NOMO-1 treated with DMSO at 0.1 percent for 48 hours (cell line): ENCODE data around the gene PIK3R3.
A peak's percentile ranks its signal among the peaks of the same experiment; 100 is the strongest.

ENCODE experiments used
- DNase-seq: peaks from one replicate; lab custom pipeline; 2025; ENCODE audit not compliant: unreplicated experiment; lab: John Stamatoyannopoulos, UW

Gene PIK3R3

DNA sequence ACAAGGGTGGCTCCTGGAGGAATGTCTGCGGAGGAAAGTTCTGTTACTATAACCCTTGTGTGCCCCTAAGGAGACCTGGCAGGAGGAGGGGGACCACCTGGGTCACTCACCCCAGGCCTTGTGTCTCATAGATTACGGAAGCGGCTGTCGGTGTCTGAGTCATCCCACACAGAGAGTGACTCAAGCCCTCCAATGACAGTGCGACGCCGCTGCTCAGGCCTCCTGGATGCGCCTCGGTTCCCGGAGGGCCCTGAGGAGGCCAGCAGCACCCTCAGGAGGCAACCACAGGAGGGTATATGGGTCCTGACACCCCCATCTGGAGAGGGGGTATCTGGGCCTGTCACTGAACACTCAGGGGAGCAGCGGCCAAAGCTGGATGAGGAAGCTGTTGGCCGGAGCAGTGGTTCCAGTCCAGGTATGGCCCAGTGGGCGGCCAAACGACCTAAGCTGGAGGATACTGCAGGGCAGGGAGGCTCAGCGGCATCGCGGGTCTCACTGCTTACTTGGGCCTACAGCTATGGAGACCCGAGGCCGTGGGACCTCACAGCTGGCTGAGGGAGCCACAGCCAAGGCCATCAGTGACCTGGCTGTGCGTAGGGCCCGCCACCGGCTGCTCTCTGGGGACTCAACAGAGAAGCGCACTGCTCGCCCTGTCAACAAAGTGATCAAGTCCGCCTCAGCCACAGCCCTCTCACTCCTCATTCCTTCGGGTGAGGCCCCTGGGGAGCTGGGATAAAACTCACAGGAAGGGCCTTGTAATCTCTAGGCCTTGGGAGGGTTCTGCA is 101.4 kb downstream of the PIK3R3 start:
- DNase-seq = no peak

- DNase-seq = no peak
Observed at GRCh38 chr1:46030074-46030870, 102.2 kb downstream of the PIK3R3 start.

- no peak for DNase-seq
Observed at GRCh38 chr1:46027788-46028573, 104.4 kb downstream of the PIK3R3 start.

DNA sequence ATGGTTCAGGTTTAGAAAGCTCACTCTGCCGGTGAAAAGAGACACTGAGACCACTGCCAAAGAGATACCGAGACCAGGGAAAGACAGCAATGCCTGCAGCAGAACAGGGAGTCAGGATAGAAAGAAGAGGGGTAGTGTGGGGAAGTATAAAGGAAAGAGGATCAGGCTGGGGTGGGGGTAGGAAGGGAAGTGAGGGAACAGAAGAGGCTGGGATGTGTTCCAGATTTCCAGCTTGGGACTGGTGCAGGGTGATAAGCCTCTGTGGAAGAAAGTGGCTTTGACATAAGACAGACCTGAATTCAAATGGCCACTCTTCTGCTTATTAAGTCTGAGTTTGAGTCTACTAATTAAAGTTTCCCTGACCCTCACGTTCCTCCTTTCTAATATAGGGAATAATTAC is 105.9 kb downstream of the PIK3R3 start:
- DNase-seq = no peak

GRCh38 chr1:46021046-46021996 is 111.1 kb downstream of the PIK3R3 start:
- DNase-seq = no peak

- no peak for DNase-seq
Observed at GRCh38 chr1:46020010-46020409, 112.4 kb downstream of the PIK3R3 start.

- DNase-seq = no peak
Observed at GRCh38 chr1:46019348-46019747, 113.1 kb downstream of the PIK3R3 start.

DNA sequence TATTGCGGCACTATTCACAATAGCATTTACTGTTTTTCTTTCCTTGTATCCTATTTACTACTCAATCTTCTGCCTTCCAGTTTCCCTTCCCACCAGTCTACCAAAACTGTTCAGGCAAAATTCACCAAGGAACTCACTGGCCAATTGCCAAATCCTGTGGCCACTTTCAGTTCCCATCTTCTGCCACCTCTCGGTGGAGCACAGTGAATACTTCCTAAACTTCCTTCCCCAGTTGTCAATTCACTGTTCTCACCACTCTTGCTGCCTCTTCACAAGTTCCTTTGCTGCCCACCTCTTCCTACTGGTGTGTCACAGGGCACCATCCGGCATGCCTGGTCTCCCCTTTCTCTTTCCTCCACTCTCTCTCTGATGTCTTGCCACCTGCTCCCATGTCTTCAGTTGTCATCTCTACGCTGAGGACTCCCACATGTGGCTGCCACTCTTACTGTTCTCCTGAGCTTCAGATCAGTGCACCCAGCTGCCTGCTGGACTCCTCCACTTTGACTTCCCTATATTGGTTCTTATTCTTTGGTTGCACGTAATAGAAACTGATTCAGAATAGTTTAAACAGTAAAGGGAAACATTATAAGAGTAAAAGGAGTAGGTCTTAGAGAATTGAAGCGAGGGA is 114.4 kb downstream of the PIK3R3 start:
- DNase-seq = peak; percentile 51

DNA sequence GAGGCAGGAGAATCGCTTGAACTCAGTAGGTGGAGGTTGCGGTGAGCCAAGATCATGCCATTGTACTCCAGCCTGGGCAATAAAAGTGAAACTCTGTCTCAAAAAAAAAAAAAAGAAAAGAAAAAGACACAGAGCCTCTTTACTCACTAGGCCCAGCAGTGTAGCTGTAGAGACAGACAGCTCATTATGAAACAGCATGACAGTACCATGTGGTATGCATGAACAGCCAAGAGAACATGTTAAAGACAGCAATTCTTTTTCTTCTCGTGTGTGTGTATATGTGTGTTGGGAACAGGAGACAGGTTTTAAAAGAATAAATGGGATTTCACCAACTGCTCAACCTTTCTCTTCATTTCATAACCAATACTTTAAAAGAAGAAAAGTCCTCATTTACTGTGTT is 118.8 kb downstream of the PIK3R3 start:
- no peak for DNase-seq

DNA sequence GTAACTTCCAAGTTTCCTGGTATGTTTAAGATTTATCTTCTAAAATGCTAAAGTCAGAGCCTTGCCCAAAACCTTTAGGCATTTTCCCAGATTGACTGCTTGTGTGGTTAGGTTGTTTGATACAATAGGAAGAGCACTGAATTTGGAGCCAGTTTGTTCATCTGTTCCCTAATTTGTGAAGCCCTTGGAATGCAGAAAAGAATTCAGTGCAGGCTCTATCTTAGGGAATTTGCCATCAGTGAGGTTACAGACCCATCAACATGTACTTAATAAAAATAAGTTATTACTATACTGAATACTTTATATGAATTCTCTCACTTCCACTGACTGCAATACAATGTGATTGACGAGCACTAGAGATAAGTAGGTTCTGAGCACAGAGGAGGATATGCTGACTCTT is 120.2 kb downstream of the PIK3R3 start:
- no peak for DNase-seq

DNA sequence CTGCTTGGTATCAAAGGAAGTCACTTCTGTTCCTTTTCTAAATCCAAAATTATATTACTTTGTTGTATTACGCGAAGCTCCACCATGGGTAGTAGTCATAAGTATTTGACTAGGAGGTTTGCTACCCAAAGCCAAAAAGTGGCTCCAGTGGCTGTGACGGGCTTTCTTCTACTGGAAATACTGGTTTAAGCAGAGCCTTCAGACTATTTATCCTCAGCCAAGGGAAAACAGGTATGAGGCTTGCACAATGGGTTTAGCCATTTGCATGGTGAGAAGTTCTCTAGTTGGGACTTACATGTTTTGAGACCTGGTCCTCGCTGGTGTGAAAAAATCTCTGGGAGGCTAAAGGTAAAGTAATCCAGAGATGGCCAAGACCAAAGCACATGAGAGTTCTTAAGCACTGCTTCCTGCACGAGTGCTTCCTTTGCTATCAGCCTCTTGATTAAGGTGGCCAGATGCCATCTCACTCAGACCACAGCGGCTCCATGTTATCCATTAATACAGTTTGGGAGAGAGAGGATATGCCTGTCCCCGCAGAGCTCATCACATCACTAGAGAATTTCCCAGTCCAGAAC is 121.2 kb downstream of the PIK3R3 start:
- DNase-seq = no peak

GRCh38 chr1:46010611-46011010 is 121.8 kb downstream of the PIK3R3 start:
- no peak for DNase-seq

GRCh38 chr1:46008585-46008984 is 123.8 kb downstream of the PIK3R3 start:
- DNase-seq = no peak

- DNase-seq = no peak
Observed at GRCh38 chr1:46005594-46005993, 126.8 kb downstream of the PIK3R3 start.

DNA sequence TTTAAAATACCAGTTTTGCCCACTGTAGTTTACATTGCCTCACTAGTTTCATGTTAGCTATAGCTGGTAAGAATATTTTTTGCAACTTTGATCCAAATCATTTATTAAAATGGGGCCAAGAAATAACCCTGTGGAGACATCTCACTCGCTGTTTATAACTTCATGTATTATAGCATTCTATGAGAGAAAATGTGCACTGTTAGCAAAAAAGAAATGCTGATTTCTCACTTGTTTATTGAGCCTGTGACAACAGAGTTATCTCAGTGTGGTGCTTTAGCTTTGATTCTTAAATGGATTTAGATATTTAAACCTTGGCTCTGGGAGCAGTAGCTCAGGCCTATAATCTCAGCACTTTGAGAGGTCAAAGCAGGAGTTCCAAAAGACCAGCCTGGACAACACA is 127.9 kb downstream of the PIK3R3 start:
- DNase-seq = no peak

- DNase-seq = peak; percentile 76
Observed at GRCh38 chr1:46003315-46003714, 129.1 kb downstream of the PIK3R3 start.

- DNase-seq = no peak
Observed at GRCh38 chr1:46002551-46003150, 129.8 kb downstream of the PIK3R3 start.

- no peak for DNase-seq
Observed at GRCh38 chr1:46001081-46001785, 131.2 kb downstream of the PIK3R3 start.

- DNase-seq = no peak
Observed at GRCh38 chr1:45999507-45999906, 132.9 kb downstream of the PIK3R3 start.
